ENCODE results near the gene KRTAP10-2.
"Not testable (repeated sequence)": the region's sequence is repeated elsewhere in the genome, so short reads cannot be mapped to it uniquely, and the experiment has no call there.

The KRTAP10-2 gene

DNA sequence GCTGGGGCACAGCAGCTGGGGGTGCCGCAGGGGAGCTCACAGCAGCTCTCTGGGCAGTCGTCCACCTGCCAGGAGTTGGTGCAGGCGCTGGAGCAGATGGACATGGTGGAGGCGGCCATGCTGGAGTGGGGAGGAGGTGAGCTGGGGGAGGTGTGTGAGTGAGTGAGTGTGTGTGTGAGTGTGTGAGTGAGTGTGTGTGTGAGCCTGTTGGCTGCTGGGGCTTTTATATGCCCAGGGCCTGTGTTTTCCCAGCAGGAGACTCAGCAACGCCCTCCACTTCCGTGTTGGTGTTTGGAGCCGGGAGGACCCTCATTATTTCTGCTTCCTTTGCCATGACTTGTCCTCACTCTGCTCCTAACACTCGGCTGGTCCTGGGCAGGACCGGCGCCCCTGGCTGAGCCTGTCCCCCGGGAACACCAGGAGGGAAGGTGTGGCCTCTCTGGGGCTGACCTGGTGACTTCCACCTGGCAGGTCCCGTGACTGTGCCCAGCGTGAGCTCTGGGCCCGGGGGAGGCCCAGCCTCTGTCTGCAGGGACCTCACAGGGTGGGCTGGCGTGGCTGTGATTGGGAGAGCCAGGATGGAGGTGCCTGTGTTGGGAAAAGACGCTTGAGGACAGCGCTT, at the start of gene KRTAP10-2:
Gene KRTAP10-2, minus strand, starts transcription at position 166 of the 622 bp plus-strand sequence. Its CDS starts 47 bp downstream, at position 119.
- DNase-seq = no peak

- peak in 1 of 14 donors; percentile 28 for DNase-seq
These were observed 49.8 kb upstream of the KRTAP10-2 start for GRCh38 chr21:44601091-44601490.

GRCh38 chr21:44600118-44600978, 49.0 kb upstream of the KRTAP10-2 start, which contains the start of gene KRTAP10-7:
TSS of gene KRTAP10-7 (plus strand) at chr21:44600597. CDS start at chr21:44600622, 25 bp downstream.
- DNase-seq = not testable (repeated sequence)

- no peak for DNase-seq
These were observed 48.1 kb upstream of the KRTAP10-2 start for GRCh38 chr21:44599264-44600029.

DNA sequence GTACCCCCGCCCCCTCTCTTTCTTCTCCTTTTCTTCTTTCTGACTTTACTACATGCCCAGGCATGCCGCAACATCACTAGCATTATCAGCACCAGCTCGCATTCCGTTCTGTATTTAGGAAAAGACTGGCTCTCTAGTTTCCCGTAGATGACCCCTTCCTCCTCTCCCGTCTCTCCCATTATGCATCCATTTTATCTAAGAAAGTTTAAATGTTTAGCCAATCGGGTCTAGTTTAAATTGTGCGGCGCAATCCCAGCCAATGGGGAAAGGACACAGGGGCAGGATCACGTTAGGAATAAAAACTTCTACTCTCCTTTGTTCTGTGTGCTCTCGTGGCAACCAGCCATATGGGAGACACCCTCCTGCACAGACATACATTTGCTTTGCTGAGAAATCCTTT, 46.8 kb upstream of the KRTAP10-2 start:
- DNase-seq = no peak

- DNase-seq = no peak
These were observed 44.9 kb upstream of the KRTAP10-2 start for GRCh38 chr21:44596068-44596725.

GRCh38 chr21:44595524-44595923, 44.2 kb upstream of the KRTAP10-2 start:
- no peak for DNase-seq

DNA sequence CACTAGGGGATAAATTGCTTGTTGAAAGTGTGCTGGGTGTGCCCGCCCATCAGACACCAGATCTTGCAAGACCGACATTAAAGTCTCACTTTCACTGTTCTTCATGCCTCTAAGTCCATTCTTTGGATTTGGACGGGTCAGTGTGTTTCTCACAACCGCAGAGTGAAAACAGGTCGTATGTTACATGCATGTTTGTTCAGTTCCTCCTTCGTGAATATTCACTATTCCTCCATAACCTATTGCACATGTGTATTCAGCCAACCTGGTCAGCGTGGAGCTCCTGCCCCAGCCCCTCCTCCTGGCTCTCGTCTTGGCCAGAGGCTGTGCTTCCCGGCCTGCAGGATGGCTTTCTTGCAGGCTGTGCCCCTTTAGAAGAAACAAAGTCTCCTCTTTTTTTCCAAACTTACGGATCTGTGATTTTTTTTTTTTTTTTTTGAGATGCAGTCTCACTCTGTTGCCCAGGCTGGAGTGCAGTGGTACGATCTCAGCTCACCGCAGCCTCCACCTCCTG, 43.2 kb upstream of the KRTAP10-2 start:
- no peak for DNase-seq

- no peak for DNase-seq
These were observed 42.5 kb upstream of the KRTAP10-2 start for GRCh38 chr21:44593598-44594405.

DNA sequence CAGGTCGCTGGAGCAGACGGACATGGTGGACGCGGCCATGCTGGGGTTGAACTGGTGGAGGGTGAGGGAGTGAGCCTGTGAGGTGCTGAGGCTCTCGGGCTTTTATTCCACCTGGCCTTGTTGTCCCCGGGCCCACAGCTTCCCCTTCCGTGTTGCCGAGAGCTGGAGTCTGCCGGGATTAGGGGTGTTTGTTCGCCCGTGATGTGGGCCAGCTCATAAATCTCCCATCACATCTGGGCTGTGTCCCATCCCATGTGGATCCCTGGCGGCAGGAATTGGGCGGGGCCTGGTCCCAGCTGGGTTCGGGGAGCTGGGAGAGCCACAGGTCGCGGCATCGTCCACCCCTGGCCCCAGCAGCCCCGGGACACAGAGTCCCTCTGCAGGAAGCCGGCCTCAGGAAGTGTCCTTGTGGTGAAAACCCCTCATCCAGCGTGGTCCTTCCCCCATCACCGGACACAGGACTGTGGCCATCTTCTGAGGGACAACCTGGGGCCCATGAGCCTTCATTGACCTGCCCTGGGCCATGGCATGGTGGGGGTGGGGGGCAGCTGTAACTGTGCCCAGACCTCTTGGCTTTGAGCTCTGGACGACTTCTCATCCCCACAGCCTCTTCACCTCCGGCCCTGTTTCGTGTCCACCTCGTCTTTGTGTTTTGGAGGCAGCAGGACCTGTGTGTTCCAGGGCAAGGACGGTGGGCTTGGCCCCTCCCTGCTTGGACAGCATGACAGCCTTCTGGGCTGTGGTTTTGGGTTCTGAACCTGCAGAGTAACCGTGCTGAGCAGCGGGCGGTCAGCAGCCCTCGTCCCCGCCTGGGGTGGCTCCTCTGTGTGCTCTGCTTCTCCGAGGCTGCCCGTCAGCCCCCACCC, 41.4 kb upstream of the KRTAP10-2 start, which contains the start of gene KRTAP10-6:
Gene KRTAP10-6, minus strand, starts transcription at position 60 of the 866 bp plus-strand sequence. Its CDS starts 21 bp downstream, at position 39.
- no peak for DNase-seq

GRCh38 chr21:44591801-44592130, 40.5 kb upstream of the KRTAP10-2 start:
- peak in 1 of 14 donors; percentile 53 for DNase-seq

GRCh38 chr21:44590897-44591800, 39.8 kb upstream of the KRTAP10-2 start:
- DNase-seq = peak in 1 of 14 donors; percentile 53

- no peak for DNase-seq
These were observed 39.0 kb upstream of the KRTAP10-2 start for GRCh38 chr21:44590311-44590721.

DNA sequence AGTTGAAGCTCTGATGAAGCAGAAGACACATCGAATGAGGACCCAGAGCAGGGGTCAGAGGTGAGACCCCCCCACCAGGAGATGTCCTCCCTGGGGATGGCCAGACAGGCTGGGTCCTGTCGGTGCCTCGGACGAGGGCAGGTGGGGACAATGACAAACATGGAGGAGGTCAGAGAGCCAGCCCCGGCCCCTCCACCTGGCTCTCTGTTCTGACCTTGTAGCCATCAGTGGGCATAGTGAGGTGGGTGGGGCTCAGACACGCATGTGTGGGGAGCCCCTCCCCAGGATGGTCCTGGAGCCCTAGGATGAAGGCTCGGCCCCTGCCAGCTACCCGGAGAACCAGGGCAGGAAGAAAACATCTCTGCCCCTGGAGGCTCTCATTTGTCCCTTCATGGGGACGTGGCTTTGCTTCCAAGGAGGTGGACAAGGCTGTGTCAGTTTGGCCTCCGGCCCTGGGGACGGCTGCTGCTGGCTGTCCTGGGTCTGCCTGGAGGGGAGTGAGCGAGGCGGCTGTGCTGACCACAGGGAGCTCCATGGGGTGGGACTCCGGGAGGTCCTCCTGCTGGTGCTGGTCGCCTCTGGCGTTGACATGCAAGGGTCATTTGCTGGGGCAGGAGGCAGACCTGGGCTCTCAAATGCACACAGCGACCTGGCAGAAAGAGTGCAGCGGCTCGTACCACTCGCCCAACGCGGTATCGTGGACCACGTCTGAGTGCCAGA, 38.4 kb upstream of the KRTAP10-2 start:
- DNase-seq = no peak

- DNase-seq = no peak
These were observed 37.8 kb upstream of the KRTAP10-2 start for GRCh38 chr21:44589094-44589493.

DNA sequence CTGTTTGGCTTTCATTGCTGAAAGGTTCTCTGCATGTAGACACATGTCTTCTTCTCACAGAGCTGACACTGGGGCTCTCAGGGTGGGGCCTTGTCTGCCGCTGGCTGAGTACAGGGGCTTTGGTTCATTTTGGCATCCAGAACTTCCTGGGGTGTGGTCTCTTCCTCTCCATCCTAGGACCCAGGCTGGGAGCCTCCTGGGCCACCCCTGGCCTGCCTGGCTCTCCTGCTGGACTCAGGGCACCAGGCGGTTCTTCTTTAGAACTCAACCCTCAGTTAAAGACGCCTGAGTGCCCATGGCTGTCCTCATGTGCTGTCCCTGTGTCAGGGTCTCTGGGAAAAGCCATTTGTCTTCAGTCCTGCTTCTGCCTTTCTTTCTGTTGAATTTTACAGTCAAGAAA, 34.6 kb upstream of the KRTAP10-2 start:
- DNase-seq = no peak

DNA sequence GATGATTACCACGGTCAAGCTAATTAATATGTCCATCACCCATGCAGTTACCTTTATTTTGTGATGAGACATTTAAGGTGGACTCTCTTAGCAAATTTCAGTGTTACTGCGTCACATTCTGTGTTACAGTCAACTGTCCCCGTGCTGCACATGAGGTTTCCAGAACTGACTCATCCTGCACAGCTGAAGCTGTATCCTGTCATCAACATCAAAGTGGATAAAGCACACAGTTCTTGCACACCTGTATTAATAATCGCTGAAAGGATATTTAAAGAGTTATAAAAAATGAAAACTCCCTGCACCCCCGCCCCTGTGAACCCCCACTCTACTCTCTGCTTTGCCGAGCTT, 32.5 kb upstream of the KRTAP10-2 start:
- no peak for DNase-seq

- DNase-seq = no peak
These were observed 31.9 kb upstream of the KRTAP10-2 start for GRCh38 chr21:44583089-44583799.
